ENCODE measurements around the gene TNFRSF8.

TNFRSF8 gene

DNA sequence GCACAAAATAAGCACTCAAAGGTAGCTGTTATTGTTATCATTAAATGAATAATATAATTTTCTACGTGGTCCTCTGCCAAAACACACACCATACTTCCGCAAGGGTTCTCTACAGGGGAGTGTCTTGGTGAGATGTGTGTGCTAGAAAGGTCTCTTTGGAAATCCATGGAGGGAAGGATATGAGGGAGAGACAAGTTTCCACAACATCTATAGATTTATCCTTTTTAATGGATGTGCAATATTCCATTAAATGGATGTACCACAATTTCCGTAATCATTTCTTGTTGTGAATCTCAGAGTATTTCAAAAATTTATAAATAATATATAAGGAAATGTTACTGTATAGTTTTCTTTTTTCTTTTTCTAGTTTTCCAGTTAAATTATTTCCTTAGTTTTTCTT is 2.6 kb upstream of the TNFRSF8 start:
- TF ChIP-seq, protein P1, sequence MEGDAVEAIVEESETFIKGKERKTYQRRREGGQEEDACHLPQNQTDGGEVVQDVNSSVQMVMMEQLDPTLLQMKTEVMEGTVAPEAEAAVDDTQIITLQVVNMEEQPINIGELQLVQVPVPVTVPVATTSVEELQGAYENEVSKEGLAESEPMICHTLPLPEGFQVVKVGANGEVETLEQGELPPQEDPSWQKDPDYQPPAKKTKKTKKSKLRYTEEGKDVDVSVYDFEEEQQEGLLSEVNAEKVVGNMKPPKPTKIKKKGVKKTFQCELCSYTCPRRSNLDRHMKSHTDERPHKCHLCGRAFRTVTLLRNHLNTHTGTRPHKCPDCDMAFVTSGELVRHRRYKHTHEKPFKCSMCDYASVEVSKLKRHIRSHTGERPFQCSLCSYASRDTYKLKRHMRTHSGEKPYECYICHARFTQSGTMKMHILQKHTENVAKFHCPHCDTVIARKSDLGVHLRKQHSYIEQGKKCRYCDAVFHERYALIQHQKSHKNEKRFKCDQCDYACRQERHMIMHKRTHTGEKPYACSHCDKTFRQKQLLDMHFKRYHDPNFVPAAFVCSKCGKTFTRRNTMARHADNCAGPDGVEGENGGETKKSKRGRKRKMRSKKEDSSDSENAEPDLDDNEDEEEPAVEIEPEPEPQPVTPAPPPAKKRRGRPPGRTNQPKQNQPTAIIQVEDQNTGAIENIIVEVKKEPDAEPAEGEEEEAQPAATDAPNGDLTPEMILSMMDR (IDR thresholded peaks at IDR 0.05; ENCODE audit: borderline replicate concordance, control extremely low read depth, extremely low read depth, insufficient read depth, missing control alignments) = no peak
- no peak for DNase-seq (ENCODE audit: low spot score)
- in situ Hi-C loops (cut with MboI; ENCODE audit: low sequenced_read_pairs, unreplicated experiment) = no loop called here

DNA sequence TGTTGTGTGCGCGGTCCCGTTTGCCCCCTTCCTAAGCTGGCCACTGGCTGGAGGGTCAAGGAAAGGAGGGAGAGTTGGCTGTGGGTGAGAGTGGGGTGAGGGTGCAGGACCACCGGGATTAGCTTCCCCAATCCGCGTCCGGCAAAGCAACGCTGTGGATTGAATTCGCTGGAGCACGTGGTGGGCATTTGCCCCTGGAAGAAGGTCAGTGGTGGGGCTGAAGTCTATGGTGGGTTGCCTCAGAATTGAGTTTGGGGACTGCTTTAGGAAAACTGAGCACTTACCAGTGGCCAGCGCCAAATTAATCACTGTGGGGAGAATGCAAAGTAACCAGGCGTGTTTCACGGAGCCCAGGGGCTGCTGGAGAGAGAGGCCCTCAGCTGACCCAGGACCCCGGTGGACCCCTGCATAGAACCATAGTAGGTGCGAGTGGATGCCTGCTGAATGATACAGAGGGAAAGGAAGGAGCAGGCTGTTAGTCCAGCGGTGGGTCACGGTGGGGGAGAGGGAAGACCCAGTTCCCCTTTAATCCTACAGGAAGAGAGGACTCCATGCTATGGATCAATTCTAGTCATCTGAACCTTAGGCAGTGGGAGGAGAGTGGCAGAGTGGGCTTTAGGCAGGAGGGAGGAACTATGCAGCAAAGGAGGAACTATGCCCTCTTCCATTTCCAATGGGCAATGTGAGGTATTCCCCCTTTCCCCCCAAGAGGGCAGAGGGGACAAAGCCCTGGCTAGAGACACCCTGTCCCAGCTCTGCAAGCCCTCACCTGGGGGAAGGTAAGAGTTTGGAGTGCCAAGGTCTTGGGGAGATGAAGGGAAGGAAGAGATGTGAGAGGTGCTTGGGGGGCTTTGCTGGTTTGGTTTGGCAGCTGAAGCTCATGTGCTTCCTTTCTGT is 1.2 kb downstream of the TNFRSF8 start:
- TF ChIP-seq, protein P1 (IDR thresholded peaks at IDR 0.05; ENCODE audit: borderline replicate concordance, control extremely low read depth, extremely low read depth, insufficient read depth, missing control alignments) = no peak
- DNase-seq (ENCODE audit: low spot score) = no peak
- in situ Hi-C loops (cut with MboI; ENCODE audit: low sequenced_read_pairs, unreplicated experiment) = no loop called here

DNA sequence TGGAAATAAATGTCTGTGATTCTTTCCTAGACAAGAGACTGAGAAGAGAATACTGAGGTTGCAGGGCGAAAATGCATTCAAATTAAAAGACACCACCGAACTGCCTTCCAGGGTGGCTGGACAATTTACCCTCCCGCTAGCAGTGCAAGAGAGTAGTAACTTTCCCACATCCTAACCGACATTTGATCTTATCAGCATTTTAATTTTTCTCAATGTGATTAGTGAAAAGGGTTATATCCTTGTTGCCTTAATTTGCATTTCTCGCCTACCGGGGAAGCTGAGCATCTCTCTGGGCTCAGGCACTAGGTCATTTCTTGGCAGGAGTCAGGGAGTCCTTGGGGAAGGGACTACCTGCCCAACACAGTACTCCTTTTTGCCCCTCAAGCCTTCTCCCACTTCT is 2.8 kb downstream of the TNFRSF8 start:
- DNase-seq (ENCODE audit: low spot score) = no peak
- TF ChIP-seq, protein P1 (IDR thresholded peaks at IDR 0.05; ENCODE audit: borderline replicate concordance, control extremely low read depth, extremely low read depth, insufficient read depth, missing control alignments) = no peak
- in situ Hi-C loops (cut with MboI; ENCODE audit: low sequenced_read_pairs, unreplicated experiment) = no loop called here

DNA sequence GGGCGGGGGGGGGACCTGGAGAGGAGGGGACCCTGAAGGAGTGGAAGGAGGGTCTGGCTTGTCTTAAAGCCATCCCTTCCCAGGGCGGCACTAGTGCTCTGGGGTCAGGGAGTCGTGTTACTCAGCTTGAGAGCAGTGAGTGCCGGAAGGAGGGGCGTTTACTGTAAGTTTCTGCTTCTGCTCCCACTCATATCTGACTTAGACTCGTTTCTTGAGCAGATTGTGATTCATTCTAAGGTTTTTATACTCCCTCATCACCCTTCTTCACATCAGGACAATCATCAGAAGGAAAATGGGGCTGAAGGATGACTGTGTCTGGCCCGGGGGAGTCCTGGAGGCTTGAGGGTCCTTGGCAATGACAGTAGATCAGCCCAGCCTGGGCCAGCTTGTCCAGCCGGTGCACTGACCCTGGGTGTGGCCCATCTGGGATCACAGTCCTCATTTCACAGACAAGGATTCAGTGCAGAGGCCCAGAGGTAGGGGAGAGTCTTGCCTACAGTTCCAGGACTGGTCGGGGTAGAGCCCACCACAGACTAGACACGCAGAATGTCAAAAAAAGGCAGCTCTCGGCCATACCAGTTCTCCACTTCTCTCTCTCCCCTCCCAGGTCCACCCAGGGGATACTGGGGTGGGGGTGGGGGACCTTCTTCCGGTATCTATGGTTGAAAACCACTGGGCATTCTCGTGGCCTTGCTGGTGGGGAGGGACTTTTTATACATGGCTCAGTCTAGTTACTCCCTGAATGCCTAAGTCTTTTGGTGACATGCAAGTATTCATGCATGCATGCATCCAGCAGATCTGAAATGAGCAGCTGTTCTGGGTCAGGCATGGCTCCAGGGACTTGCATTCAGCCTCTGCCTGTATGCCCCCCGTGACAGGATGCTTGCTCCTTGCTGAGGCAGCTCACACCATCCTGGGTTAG is 5.1 kb downstream of the TNFRSF8 start:
- in situ Hi-C loops (cut with MboI; ENCODE audit: low sequenced_read_pairs, unreplicated experiment) = no loop called here
- DNase-seq (ENCODE audit: low spot score) = peak; percentile 70
- TF ChIP-seq, protein P1 (IDR thresholded peaks at IDR 0.05; ENCODE audit: borderline replicate concordance, control extremely low read depth, extremely low read depth, insufficient read depth, missing control alignments) = no peak

DNA sequence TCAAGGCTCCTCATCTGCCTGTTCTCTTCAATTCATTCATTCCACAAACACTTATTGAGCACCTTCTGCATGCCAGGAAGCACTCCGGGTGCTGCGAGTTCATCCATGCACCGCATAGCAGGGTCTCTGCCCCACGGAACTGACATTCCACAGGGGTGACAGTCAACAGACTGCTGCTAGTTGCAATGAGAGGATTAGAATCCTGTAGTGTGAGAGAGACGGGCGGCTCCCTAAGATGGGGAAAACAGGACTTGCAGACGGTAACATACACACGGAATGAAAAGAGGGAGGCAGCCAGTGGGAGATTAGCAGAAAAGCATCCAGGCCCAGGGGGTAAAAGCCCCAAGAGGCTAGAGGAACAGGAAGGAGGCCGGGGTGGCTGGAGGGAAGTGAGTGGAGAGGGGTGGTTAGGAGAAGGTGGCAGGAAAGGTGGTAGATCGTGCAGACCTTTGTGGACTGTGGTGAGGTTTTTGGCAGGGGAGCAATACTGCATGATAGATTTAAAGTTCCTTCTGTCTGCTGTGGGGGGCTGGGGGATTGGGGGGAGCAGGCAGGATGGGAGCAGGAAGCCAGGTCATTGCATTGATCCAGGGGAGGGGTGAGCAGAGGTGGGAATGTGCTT is 6.6 kb downstream of the TNFRSF8 start:
- in situ Hi-C loops (cut with MboI; ENCODE audit: low sequenced_read_pairs, unreplicated experiment) = no loop called here
- TF ChIP-seq, protein P1 (IDR thresholded peaks at IDR 0.05; ENCODE audit: borderline replicate concordance, control extremely low read depth, extremely low read depth, insufficient read depth, missing control alignments) = no peak
- no peak for DNase-seq (ENCODE audit: low spot score)

DNA sequence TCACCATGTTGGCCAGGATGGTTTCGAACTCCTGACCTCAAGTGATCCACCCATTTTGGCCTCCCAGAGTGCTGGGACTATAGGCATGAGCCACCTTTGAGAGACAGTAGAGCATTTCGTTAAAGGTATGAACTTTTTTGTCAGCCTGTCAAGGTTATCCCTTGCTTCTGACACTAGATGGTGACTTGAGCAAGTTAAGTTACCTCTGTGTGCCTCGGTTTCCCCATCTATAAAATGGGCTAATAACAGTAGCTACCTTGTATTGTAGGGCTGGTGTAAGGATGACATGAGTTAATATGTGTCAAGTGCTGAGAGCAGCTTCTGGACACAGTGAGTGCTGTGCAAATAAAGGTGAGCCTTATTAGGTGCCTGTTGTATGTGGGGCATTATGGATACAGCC is 8.8 kb downstream of the TNFRSF8 start:
- DNase-seq (ENCODE audit: low spot score) = no peak
- in situ Hi-C loops (cut with MboI; ENCODE audit: low sequenced_read_pairs, unreplicated experiment) = no loop called here
- TF ChIP-seq, protein P1 (IDR thresholded peaks at IDR 0.05; ENCODE audit: borderline replicate concordance, control extremely low read depth, extremely low read depth, insufficient read depth, missing control alignments) = no peak

All from GM13976 (cell line).